HEK293T (cell line): ENCODE measurements around the gene CPT1B.

Source experiments
- ELF4 ChIP-seq: fragments of 450-650 bp; IDR thresholded peaks from 2 replicates; pipeline ENCODE4 v1.6.1; 2017; ENCODE audit warnings: antibody characterized with exemption
- LEF1 ChIP-seq: fragments of 450-650 bp; IDR thresholded peaks from 2 replicates; pipeline ENCODE4 v1.6.1; 2017; ENCODE audit warnings: mild to moderate bottlenecking, borderline replicate concordance
- SP1 ChIP-seq: fragments of 450-650 bp; IDR thresholded peaks from 2 replicates; pipeline ENCODE4 v1.6.1; 2017

DNA sequence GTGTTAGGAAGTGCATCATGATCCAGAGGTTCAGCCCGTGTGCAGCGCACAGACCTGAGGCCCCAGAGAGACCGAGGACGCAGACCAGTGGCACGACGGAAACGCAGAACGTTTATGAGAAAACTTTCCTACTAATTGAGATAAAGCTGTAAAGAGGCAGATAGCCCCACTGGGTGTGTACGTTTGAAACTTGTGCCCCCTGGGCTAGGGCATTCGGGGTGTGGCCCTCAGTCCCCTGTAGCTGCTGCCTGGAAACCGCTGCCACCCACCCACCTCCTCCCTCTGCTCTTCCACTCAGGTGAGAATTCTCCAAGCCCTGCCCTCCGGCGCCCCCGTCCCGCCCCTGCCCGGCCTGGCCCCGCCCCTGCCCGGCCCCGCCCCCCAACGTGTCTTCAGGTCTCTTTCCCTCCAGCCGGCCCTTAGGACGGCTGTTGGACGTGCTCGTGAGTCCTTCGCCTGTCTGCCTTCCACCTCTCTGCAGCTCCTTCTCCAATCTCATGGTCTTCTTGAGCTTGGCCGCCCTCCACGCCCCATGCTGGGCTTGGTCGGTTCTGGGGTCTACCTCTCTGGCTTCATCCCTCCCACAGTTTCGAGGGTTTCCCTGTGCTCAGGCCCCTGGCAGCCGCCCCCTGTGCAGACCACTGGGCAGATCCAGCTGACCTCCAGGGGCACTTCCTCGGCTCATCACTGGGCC lies 34.4 kb upstream of the CPT1B start:
- TF ChIP-seq LEF1 (no peak), ELF4 (no peak), SP1 (no peak)
